HG03342 (cell line): ENCODE results near the gene RAB36.

Experiments used
- ATAC-seq: cut with Tn5 transposase; IDR thresholded peaks from one replicate; pipeline ENCODE4 v1.9.1; 2021; ENCODE audit warnings: mild to moderate bottlenecking, moderate library complexity; ENCODE audit not compliant: unreplicated experiment

RAB36 gene

GRCh38 chr22:23137468-23137867 lies 7.8 kb upstream of the RAB36 start:
- ATAC-seq = no peak

GRCh38 chr22:23137905-23138561 lies 7.2 kb upstream of the RAB36 start:
- ATAC-seq = peak; percentile 40

- no peak for ATAC-seq
These were observed 6.5 kb upstream of the RAB36 start for GRCh38 chr22:23138584-23139435.

- ATAC-seq = no peak
These were observed 4.9 kb upstream of the RAB36 start for GRCh38 chr22:23140385-23140784.

- ATAC-seq = no peak
These were observed 2.7 kb upstream of the RAB36 start for GRCh38 chr22:23142546-23143105.

GRCh38 chr22:23143119-23143518 lies 2.2 kb upstream of the RAB36 start:
- no peak for ATAC-seq

- ATAC-seq = no peak
These were observed 845 bp upstream of the RAB36 start for GRCh38 chr22:23144432-23144831.

GRCh38 chr22:23145878-23146470 lies 697 bp downstream of the RAB36 start:
- ATAC-seq = no peak

- ATAC-seq = no peak
These were observed 1.4 kb downstream of the RAB36 start for GRCh38 chr22:23146478-23147205.

- ATAC-seq = no peak
These were observed 2.5 kb downstream of the RAB36 start for GRCh38 chr22:23147617-23148387.

- ATAC-seq = no peak
These were observed 4.5 kb downstream of the RAB36 start for GRCh38 chr22:23149743-23150238.

GRCh38 chr22:23150762-23151161 lies 5.5 kb downstream of the RAB36 start:
- ATAC-seq = no peak

- no peak for ATAC-seq
These were observed 6.5 kb downstream of the RAB36 start for GRCh38 chr22:23151827-23152226.

- ATAC-seq = no peak
These were observed 7.2 kb downstream of the RAB36 start for GRCh38 chr22:23152238-23153114.

GRCh38 chr22:23153994-23154393 lies 8.7 kb downstream of the RAB36 start:
- no peak for ATAC-seq

- no peak for ATAC-seq
These were observed 9.2 kb downstream of the RAB36 start for GRCh38 chr22:23154461-23154860.

- no peak for ATAC-seq
These were observed 9.9 kb downstream of the RAB36 start for GRCh38 chr22:23155143-23155542.

GRCh38 chr22:23155831-23156230 lies 10.6 kb downstream of the RAB36 start:
- ATAC-seq = no peak

GRCh38 chr22:23156286-23156685 lies 11.0 kb downstream of the RAB36 start:
- no peak for ATAC-seq
